Uterus (tissue), 2 donors: ENCODE data around the gene TAX1BP1.

Source experiments
- CTCF ChIP-seq, 4 experiments: fragments of 200-600 bp in 2 of 4; fragments of 450-650 bp in 2 of 4; sonication (generic) in 2 of 4; IDR thresholded peaks; one replicate each; pipeline ENCODE4 v1.5.1; 2016 to 2019; ENCODE audit warnings: antibody characterized with exemption in 4 of 4, mild to moderate bottlenecking in 2 of 4, moderate library complexity in 1 of 4
- POLR2A ChIP-seq, 2 donors: fragments of 450-650 bp; IDR thresholded peaks; one replicate each; pipeline ENCODE4 v1.6.1; 2016; ENCODE audit warnings: antibody characterized with exemption in 2 of 2, mild to moderate bottlenecking in 1 of 2, moderate library complexity in 1 of 2

- TF ChIP-seq CTCF (IDR thresholded peaks at IDR 0.05) (no peak), POLR2A (IDR thresholded peaks at IDR 0.05) (no peak)
These were observed 9.8 kb upstream of the TAX1BP1 start for GRCh38 chr7:27730112-27730511.
